HG03520 (cell line): ENCODE data around the gene CHST15.
"Not testable (repeated sequence)": the region's sequence is repeated elsewhere in the genome, so short reads cannot be mapped to it uniquely, and the experiment has no call there.

Experiments
- ATAC-seq: cut with Tn5 transposase; IDR thresholded peaks from one replicate; pipeline ENCODE4 v1.9.1; 2021; ENCODE audit warnings: mild to moderate bottlenecking, moderate library complexity; ENCODE audit not compliant: unreplicated experiment

CHST15 gene

DNA sequence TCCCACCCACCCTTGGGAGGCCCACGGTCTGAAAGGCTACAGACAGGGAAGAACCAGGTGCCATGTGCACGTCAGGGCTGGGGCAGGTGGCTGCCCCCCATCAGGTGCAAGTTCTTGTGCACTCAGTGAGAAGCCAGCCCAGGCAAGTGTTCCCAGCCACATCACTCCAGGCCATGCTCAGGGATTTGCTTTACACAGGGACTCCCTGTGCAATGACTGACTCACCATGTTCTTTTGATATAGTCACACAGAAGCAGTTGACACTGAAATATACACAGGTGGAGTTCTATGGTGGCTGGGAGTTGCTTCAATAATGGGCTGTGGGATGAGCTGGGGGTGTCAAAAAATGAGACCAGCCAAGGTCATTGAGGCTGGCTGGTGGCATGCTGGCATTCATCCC lies 8.0 kb upstream of the CHST15 start:
- no peak for ATAC-seq

- ATAC-seq = not testable (repeated sequence)
These were observed 7.3 kb upstream of the CHST15 start for GRCh38 chr10:124100651-124101050.

DNA sequence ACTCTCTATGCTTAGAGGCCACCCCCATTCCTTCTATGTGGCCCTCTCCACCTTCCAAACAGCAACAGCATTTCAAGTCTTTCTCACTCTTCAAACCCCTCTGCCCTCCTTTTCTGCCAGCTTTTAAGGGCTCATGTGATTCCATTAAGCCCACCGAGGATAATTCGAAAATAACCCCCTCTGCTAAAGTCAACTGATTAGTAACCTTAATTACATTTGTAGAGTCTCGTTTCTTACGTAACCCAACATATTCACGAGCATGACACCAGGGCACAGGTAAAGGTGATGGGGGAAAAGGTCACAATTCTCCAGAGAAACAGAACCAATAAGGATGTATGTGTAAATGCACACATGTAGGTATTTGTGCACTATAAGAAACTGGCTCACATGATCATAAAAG lies 6.7 kb upstream of the CHST15 start:
- ATAC-seq = no peak

DNA sequence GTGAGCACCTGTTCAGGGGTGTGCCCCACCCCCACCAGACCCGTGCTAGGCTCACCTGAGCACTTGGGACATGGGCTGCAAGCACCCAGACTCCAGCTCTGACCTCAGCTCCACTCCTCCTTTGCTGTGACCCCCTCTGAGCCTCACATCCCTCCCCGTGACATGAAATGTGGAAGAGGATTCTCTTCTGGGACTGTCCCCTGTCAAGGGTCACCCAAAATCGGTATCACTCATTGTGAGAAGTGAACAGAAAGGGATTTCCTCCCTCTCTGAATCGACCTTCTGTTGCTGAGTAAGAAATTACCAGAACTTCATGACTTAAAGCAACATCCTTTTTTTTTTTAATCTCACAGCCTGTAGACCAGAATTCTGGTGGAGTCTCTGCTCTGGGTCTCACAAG lies 6.2 kb upstream of the CHST15 start:
- ATAC-seq = no peak

- no peak for ATAC-seq
These were observed 5.2 kb upstream of the CHST15 start for GRCh38 chr10:124098575-124098974.

GRCh38 chr10:124097883-124098282 lies 4.5 kb upstream of the CHST15 start:
- no peak for ATAC-seq

GRCh38 chr10:124096494-124096893 lies 3.1 kb upstream of the CHST15 start:
- no peak for ATAC-seq

GRCh38 chr10:124095801-124096200 lies 2.4 kb upstream of the CHST15 start:
- ATAC-seq = not testable (repeated sequence)

GRCh38 chr10:124095096-124095495 lies 1.7 kb upstream of the CHST15 start:
- no peak for ATAC-seq

GRCh38 chr10:124094419-124094785 lies 1.0 kb upstream of the CHST15 start:
- ATAC-seq = no peak

DNA sequence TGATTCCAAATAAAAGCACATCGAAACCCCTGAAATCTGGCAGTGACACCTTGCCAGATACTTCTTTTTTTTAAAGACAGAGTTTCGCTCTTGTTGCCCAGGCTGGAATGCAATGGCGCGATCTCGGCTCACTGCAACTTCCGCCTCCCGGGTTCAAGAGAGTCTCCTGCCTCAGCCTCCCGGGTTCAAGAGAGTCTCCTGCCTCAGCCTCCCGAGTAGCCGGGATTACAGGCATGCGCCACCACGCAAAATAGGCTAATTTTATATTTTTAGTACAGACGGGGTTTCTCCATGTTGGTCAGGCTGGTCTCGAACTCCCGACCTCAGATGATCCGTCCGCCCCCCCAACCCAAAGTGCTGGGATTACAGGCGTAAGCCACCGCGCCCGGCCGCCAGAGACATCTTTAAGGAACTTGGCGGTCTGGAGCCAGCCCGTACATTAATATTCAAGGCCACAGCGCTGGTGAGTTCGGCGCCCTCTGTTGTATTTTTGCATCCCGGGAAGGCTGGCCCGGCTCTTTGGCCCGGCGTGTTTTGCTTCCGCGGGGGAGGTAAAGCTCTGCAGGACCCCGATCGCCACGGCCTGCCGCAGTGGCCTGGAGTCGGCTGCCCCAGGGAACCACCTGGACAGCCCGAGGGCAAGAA lies 498 bp upstream of the CHST15 start:
- not testable (repeated sequence) for ATAC-seq

GRCh38 chr10:124092250-124092859 lies 1.0 kb downstream of the CHST15 start:
- ATAC-seq = peak; percentile 41

DNA sequence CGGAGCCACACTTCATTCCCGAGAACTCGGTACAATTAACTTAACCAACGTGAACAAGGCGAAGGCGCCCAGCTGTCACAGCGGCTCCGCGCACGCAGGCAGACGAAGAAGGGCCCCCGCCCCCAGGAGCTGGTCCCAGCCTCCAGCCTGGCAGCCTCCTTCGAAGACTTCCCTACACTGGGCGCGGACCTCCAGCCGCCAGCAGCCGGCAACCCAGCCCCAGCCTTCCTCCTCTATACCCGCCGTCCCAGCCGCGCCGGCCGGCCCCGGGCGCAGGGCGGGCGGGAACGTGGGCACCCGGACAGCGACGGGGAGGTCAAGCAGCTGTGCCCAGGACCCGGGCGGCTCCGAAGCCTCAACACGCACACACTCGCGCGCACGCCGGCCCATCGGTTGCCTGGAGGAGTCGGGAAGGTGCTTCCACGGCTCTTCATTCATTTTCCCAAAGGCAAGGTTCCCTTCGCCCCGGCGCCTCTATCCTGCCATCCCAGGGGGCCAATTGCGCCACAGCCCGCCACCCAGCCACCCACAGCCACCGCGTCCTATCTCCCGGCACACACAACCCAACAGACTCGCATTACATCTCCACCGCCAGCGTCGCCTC lies 1.6 kb downstream of the CHST15 start:
- ATAC-seq = no peak

DNA sequence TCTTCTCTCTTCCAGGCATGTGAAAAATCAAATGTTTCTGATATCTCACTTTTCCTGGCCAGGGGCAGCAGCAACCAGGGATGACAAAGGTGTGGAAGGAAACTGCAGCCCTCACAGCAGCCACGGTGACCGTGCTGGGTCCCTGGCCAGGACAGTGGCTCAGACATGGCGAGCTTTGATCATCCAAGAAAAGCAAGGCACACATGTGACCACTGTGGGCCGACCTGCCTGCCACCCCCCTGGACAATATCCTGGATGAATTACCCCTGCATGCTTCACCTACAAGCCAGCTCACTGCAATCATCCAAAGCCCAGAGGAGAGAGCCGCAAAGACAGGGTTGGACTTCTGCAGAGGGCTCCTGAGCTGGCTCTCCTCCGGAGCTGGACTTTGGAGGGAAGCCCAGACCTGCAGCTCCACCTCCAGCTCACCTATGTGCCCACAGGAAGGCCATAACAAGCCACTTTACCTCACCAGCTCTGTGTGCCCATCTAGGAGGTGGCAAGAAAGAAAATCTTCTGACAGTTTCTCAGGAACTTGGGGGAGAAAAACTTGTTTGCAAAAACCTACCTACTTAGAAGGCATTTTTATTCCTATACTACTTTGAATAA lies 2.7 kb downstream of the CHST15 start:
- no peak for ATAC-seq

DNA sequence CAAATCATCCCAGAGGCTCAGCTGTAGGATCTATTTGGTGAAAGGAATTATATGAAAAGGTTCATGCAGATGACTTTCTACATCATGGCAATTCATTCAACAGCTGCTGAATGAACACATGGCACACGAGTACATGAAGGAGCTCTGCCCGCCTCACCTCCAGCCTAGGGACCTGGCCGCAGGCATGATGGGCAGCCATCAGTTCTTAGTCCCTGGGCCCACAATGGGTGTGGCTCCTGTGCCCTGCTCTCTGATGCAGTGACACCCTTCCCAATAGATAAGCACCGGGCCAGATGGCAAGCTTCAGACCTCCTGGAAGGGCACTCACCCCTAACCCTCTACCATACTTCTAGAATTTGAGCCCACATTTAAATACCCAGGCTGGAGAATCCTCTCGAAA lies 3.5 kb downstream of the CHST15 start:
- no peak for ATAC-seq

GRCh38 chr10:124088915-124089314 lies 4.5 kb downstream of the CHST15 start:
- ATAC-seq = no peak

DNA sequence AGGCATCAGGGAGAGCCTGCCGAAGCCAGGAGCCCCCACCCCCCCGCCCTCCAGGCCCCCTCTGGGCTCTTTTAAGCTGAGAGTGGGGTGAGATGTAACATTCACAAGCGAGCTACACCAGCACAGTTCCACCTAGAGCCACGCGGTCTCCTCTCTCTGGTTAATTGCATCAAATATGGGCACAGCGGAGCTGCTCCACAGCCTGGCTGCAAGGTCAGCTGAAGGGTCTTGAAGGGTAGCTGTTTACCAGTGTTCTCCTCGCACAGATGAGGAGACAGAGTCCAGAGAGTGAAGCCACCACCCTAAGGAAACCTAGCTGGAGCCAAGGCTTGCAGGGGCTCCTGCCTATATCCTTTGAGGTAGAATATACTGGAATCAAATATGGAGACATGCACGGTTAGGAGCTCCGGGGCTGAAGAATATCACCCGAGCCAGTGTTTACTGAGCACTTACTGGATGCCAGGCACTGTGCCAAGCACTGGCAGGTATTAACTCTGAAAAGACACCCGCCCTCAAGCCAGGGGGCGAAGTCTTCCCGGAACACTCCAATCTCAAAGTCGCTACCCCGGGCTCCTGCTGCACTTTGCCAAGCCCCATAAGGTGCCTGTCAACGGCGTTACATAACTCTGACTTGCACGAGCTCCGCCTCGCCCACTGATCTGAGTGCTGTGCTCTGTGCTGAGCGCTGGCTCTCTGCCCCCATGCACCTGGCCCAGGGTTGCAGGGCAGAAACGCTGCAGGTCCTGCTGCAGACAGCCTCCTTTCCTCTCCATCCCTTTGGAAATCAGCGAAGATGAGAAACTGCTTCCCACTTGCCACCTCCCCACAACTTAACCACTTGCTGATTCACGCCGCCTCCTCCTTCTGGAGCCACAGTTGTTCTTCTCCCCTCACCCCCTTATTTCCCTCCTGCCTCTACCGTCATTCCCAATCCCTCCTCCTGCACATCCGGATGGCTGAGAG lies 5.4 kb downstream of the CHST15 start:
- ATAC-seq = no peak

- no peak for ATAC-seq
These were observed 6.4 kb downstream of the CHST15 start for GRCh38 chr10:124086787-124087671.

DNA sequence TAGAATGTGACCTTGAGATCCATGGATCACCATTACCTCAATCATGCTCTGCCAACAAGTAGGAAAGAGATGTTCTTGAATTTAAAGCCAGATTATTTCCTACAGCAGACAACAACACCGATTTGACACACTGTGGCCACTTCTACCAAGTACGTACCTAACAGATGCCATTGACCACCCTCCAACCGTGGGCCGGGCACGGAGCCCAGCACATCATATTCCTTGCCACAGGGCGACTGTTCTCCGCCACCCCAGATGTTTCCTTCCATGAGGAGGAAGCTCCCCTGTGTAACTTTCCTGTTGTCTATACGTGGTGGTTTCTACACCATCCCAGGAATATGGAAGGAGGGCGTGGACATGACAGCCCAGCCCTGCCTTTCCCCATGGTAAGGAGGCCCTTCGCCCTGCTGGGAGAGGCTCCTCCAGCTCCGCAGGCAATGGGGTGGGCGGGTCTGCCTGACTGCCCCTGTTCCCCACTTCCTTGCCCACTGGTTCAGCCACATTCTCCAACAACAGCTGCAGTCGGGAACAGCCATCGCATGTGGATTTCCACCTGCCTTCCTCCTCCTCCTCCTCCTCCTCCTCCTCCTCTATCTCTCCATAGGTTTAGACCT lies 7.2 kb downstream of the CHST15 start:
- ATAC-seq = no peak

DNA sequence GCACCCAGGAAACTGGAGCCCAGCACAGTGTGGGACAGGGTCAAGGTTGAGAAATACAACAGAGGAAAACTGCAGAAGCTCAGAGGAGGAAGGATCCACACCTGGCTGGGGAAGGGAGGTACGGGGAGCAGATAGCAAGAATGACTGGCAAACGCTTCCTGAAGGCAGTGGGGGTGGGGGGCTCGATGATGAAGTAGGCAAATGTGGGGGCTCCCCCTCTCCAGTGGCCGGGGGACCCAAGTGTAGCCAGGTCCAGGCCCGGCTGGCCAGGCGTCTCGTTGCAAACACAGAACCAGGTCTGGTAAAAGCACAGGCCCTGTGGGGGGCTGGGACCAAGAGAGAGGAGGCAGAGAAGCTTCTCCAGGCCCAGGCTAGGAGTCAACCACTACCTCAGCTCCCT lies 7.7 kb downstream of the CHST15 start:
- no peak for ATAC-seq
